HUES48 (cell line): ENCODE results near the gene SCNN1A.

Experiments used
- H3K27ac ChIP-seq: one replicate; pipeline ENCODE4 v1.7.0; 2013; ENCODE audit warnings: low read depth, low read length, inconsistent platforms
- H3K27me3 ChIP-seq: 2 replicates; pipeline ENCODE4 v1.6.1; 2013; ENCODE audit warnings: mild to moderate bottlenecking, low read length; ENCODE audit not compliant: control insufficient read depth, insufficient read depth
- H3K36me3 ChIP-seq: 2 replicates; pipeline ENCODE4 v1.6.1; 2013; ENCODE audit warnings: low read length; ENCODE audit not compliant: control insufficient read depth, insufficient read depth
- H3K4me1 ChIP-seq: 2 replicates; pipeline ENCODE4 v1.6.1; 2013; ENCODE audit warnings: mild to moderate bottlenecking, low read length; ENCODE audit not compliant: control insufficient read depth, insufficient read depth
- H3K4me3 ChIP-seq: 2 replicates; pipeline ENCODE4 v1.5.1; 2013; ENCODE audit warnings: mild to moderate bottlenecking, low read depth, low read length
- H3K9ac ChIP-seq: 2 replicates; pipeline ENCODE4 v1.6.1; 2013; ENCODE audit warnings: mild to moderate bottlenecking, low read depth, low read length, moderate library complexity
- H3K9me3 ChIP-seq: 2 replicates; pipeline ENCODE4 v1.6.1; 2013; ENCODE audit warnings: low read length; ENCODE audit not compliant: control insufficient read depth, insufficient read depth

Gene SCNN1A

DNA sequence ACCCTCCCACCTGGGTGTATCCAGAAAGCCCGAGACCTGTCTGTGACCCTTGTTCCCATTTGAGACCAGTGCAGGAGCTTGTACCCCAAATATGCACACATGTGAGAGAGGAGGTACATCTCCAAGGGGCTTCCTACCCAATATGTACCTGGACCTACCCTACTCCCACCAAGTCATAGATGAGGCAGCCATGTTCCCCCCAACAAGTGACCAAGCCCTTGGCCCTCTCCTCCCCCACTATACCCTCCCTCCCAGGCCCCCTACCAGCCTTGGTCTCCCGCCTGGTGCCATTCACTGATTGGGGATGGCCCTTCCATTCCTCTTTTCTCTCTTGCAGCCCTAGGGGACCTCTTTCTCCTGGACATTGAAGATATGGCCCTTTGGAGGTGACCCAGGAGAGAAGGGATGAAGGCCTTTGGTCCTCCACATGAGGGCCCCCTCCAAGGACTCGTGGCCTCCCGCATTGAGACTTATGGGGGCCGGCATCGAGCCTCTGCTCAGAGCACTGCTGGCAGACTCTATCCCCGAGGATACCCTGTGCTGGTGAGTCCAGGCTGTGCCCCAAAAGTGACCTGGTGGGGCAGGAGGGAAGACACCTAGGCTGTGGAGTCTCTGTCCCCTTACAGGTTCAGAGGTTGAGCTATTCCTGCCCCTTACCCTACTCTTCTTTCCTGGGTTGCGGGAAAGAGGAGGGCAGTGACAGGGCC lies 63.4 kb downstream of the SCNN1A start:
- no peak overlapping the region for H3K9ac ChIP-seq

DNA sequence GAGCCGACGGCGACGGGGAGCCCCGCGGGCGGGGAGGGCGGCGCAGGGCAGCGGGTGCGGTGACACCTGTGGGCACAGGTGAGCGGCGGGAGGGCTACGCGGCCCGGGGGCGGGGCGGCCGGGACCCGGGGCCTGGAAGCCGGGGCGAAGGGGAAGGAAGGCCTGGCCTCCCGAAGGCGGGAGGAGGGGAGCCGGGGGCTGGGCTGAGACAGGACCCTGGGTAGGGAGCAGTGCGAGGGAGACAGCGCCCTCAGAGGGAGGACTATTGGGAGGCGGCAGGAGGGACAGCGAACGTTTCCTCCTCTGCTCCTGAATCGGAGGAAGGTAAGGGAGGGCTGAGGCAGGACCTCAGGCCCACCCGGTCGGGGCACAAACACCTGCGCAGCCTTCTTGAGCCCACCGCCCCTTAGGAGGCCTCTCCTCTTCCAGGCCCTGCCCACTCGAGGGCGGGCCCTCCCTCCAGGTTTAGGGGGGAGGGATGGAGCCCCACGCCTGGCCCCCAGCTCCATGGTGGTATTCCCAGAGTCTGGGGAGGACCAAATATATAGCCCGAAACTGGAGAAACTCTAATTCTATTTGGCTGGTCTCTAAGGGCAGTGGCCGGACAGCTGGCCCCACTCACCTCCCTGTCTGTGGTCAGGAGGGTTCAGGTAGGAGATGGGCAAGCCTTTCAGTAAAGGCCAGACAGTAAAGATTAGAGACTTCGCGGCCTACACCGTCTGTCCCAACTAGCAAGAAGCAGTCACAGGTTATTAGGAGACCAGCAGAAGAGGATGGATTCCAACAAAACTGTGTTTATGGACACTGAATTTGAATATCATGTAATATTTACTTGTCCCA lies 64.4 kb downstream of the SCNN1A start:
- Histone ChIP-seq H3K9ac (peak overlapping the region; percentile 36; the same call in 1 of the 2 replicates), H3K27ac (no peak overlapping the region), H3K27me3 (peaks cover 7% of the 10 kb centered on the region), H3K36me3 (peaks cover 18% of the 10 kb centered on the region), H3K9me3 (no peaks in the 10 kb centered on the region), H3K4me3 (peak overlapping the region; percentile 72), H3K4me1 (peaks cover 17% of the 10 kb centered on the region)

More for the DNA sequence above, 63.4 kb downstream of the SCNN1A start:
- no peak overlapping the region for H3K4me3 ChIP-seq
- no peaks in the 10 kb centered on the region for H3K9me3 ChIP-seq
- H3K27ac ChIP-seq, result no peak overlapping the region
- H3K27me3 ChIP-seq, result peaks cover 7% of the 10 kb centered on the region
- H3K36me3 ChIP-seq, result peaks cover 18% of the 10 kb centered on the region
- H3K4me1 ChIP-seq, result peaks cover 21% of the 10 kb centered on the region

DNA sequence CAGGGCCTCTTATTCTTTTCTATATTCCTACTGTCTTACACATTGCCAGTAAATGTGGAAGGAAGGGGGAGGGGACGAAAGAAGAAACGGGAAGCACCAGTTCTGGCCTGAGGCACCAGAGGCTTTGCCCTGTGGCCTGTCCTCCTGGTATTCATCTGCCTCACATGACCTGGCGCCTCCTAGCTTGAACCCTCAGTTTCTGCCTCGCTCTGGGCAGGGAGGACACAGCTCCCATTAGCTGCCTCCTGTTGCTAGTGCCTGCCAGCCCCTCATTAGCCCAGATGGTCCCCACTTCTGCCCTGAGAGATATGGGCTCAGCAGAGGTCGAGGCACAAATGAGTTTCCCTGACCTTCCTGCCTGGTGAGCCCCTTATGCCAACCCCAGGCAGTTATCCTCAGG lies 67.8 kb downstream of the SCNN1A start:
- Histone ChIP-seq H3K4me1 (peaks cover 11% of the 10 kb centered on the region), H3K9me3 (no peaks in the 10 kb centered on the region), H3K27me3 (peaks cover 7% of the 10 kb centered on the region), H3K27ac (no peak overlapping the region), H3K36me3 (no peaks in the 10 kb centered on the region), H3K4me3 (no peak overlapping the region), H3K9ac (no peak overlapping the region)

DNA sequence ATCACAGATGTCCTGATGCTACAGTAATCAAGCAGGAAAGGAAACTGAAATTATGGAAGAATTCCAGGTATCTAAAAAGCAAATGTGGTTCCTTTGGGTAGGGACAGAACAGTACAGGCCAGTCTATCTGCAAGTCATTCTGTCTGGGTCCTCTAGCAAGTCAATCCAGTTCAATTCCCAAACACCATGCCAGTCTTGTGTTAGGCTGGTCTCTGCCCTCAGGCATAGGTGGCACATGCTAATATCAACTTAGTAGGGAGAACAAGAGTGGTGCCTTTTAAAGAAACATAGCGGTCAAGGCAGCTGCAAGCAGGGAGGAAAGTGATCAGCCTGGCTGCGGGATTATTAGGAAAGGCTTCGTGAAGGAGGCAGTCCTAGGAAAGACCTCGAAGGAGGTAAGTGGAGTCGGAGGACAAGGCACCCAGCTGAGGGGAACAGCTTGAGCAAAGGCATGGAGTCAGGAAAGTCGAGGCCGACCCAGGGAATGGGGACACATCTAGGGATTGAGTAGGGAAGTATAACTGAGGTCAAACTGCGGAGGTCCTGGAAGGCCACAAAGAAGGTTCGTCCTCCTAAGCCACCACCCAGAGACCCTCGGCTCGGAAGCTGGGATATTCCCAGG lies 68.7 kb downstream of the SCNN1A start:
- Histone ChIP-seq H3K9me3 (no peaks in the 10 kb centered on the region), H3K27ac (no peak overlapping the region), H3K9ac (no peak overlapping the region), H3K4me1 (peaks cover 9% of the 10 kb centered on the region; the same call in 1 of the 2 replicates), H3K27me3 (peaks cover 7% of the 10 kb centered on the region), H3K4me3 (no peak overlapping the region), H3K36me3 (no peaks in the 10 kb centered on the region)

DNA sequence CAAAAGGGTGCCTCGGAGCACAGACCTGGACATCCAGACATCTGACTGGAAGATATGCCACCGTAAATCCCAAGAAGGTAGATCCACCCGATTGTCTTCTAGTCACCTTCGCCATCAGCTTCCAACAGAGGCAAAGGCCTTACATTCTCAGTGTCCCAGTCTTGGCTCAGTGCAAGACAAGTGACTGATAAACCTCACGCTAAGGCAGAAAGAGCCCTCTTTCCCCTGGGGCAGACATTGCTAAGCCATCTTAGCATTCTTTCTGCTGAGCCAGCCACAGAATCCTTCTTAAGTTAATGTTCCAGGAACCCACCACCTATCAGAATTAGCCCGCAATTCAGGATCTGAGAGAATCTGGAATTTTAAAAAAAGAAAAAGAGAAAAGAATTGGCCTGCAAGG lies 69.2 kb downstream of the SCNN1A start:
- Histone ChIP-seq H3K4me1 (peaks cover 6% of the 10 kb centered on the region; the same call in 1 of the 2 replicates), H3K9me3 (no peaks in the 10 kb centered on the region), H3K36me3 (no peaks in the 10 kb centered on the region), H3K4me3 (no peak overlapping the region), H3K9ac (no peak overlapping the region), H3K27ac (no peak overlapping the region), H3K27me3 (peaks cover 7% of the 10 kb centered on the region)

DNA sequence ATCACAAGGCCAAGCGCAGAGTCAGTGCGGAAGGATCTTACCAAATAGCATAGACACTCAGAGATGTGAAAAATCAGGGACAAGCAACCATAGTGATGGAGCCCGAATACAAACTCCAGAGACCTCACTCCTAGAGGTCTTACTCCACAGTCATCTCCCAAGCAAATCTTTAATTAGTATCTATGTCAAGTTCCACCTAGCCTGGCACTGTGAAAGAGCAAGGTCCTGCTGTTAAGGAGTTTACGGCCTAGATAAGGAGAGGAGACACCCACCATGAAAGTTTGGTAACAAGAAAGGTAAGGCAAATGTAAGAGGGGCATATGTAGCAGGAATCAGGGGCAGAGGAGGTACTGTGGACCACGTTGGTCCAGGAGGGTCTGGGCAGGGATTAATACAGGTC lies 72.3 kb downstream of the SCNN1A start:
- Histone ChIP-seq H3K36me3 (no peaks in the 10 kb centered on the region), H3K27ac (no peak overlapping the region), H3K27me3 (no peaks in the 10 kb centered on the region), H3K4me1 (no peaks in the 10 kb centered on the region), H3K9me3 (no peaks in the 10 kb centered on the region), H3K9ac (no peak overlapping the region), H3K4me3 (no peak overlapping the region)

DNA sequence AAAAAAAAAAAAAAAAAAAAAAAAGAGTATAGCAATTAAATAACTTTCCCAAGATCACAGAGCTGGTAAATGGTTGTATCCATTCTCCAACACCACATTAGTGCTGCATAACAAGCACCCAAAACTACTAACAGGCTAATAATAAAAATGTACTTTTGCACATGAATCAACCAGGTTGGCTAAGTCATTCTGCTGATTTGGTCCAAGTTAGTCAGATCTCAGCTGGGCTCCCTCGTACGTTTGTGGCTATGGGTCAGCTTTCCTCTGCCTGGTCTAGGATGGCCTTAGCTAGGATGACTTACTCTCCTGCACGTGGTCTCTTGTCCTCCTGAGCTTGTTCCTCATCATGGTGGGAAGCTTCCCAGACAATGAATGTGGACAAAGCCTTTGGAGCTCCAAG lies 72.7 kb downstream of the SCNN1A start:
- Histone ChIP-seq H3K9ac (no peak overlapping the region), H3K9me3 (no peaks in the 10 kb centered on the region), H3K4me3 (no peak overlapping the region), H3K36me3 (no peaks in the 10 kb centered on the region), H3K27me3 (no peaks in the 10 kb centered on the region), H3K4me1 (no peaks in the 10 kb centered on the region), H3K27ac (no peak overlapping the region)

DNA sequence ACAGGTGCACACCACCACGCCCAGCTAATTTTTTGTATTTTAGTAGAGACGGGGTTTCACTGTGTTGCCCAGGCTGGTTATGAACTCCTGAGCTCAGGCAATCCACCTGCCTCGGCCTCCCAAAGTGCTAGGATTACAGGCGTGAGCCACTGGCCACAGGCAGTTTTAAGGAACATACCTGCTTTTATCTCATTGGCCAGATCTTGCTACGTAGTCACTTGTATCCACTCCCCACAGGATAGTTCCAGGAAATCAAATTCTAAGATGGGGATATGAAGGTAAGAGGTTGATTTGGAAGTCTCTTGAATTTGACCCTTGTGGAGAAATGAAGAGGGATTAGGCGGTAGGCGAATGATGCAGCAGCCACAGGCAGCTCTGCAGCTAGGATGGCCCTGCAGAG lies 73.6 kb downstream of the SCNN1A start:
- Histone ChIP-seq H3K4me1 (no peaks in the 10 kb centered on the region), H3K27me3 (no peaks in the 10 kb centered on the region), H3K36me3 (no peaks in the 10 kb centered on the region), H3K4me3 (no peak overlapping the region), H3K27ac (no peak overlapping the region), H3K9ac (no peak overlapping the region), H3K9me3 (no peaks in the 10 kb centered on the region)

DNA sequence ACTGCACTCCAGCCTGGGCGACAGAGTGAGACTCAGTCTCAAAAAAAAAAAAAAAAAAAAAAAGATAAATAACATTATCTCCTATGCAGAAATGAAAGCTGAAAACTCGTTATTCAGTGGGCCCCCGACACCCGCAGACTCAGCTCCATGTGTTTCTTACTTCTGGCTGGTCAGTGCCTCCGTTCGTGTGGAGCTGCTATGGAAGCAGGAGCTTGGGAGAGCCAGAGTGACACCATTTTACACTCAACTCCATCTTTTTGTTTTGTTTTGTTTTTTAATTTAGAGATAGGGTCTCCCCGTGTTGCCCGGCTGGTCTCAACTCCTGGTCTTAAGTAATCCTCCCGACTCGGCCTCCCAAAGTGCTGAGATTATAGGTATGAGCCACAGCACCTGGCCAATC lies 78.2 kb downstream of the SCNN1A start:
- H3K4me3 ChIP-seq, result no peak overlapping the region
- H3K9me3 ChIP-seq, result no peaks in the 10 kb centered on the region
- no peaks in the 10 kb centered on the region for H3K36me3 ChIP-seq
- H3K27ac ChIP-seq, result no peak overlapping the region
- H3K9ac ChIP-seq, result no peak overlapping the region
- no peaks in the 10 kb centered on the region for H3K27me3 ChIP-seq
- H3K4me1 ChIP-seq, result no peaks in the 10 kb centered on the region; the same call in 1 of the 2 replicates
